GM18951 (cell line): ENCODE results near the gene NENF.
"Not testable (repeated sequence)": the region's sequence is repeated elsewhere in the genome, so short reads cannot be mapped to it uniquely, and the experiment has no call there.

Experiments
- POLR2A ChIP-seq: IDR thresholded peaks from 4 replicates; pipeline ENCODE4 v1.6.1; 2011; ENCODE audit warnings: mild to moderate bottlenecking; ENCODE audit not compliant: insufficient read length, insufficient read depth; ENCODE audit errors: extremely low read depth
- in situ Hi-C: fragments of 300-500 bp; cut with MboI; formaldehyde crosslinking; loops from one replicate; pipeline ENCODE4 v1.12.0; 2022; ENCODE audit warnings: low sequenced_read_pairs, mixed read lengths, inconsistent platforms; ENCODE audit not compliant: unreplicated experiment

Gene NENF

GRCh38 chr1:212471891-212472675 is 39.4 kb downstream of the NENF start:
- TF ChIP-seq POLR2A = no peak

GRCh38 chr1:212473729-212474128 is 41.0 kb downstream of the NENF start:
- in situ Hi-C loops = loop anchor here (10.0 to 25.0 kb wide), 2 partner anchors 311 to 514 kb away; no protein-coding TSS in a partner anchor
- TF ChIP-seq POLR2A = no peak

More at GRCh38 chr1:212471891-212472675, 39.4 kb downstream of the NENF start:
- in situ Hi-C loops = loop anchor here (10.0 to 25.0 kb wide), 2 partner anchors 313 to 515 kb away; no protein-coding TSS in a partner anchor

- in situ Hi-C loops = loop anchor here (10.0 kb wide), 1 partner anchor 310 kb away; no protein-coding TSS in a partner anchor
- TF ChIP-seq POLR2A = no peak
These were observed 42.4 kb downstream of the NENF start for GRCh38 chr1:212475151-212475550.

GRCh38 chr1:212475831-212476230 is 43.1 kb downstream of the NENF start:
- in situ Hi-C loops = loop anchor here (10.0 kb wide), 1 partner anchor 309 kb away; no protein-coding TSS in a partner anchor

GRCh38 chr1:212477014-212477679 is 44.4 kb downstream of the NENF start:
- in situ Hi-C loops = loop anchor here (10.0 kb wide), 1 partner anchor 308 kb away; no protein-coding TSS in a partner anchor
- TF ChIP-seq POLR2A = no peak

GRCh38 chr1:212477680-212478466 is 45.2 kb downstream of the NENF start:
- no peak for TF ChIP-seq POLR2A
- in situ Hi-C loops = loop anchor here (10.0 kb wide), 1 partner anchor 307 kb away; no protein-coding TSS in a partner anchor

- TF ChIP-seq POLR2A = no peak
- in situ Hi-C loops = loop anchor here (10.0 kb wide), 1 partner anchor 306 kb away; no protein-coding TSS in a partner anchor
These were observed 45.8 kb downstream of the NENF start for GRCh38 chr1:212478467-212479025.

GRCh38 chr1:212479188-212479587 is 46.5 kb downstream of the NENF start:
- in situ Hi-C loops = loop anchor here (10.0 kb wide), 1 partner anchor 306 kb away; no protein-coding TSS in a partner anchor
- TF ChIP-seq POLR2A = no peak

- in situ Hi-C loops = not testable (repeated sequence)
These were observed 48.2 kb downstream of the NENF start for GRCh38 chr1:212480711-212481437.

GRCh38 chr1:212481438-212481767 is 48.7 kb downstream of the NENF start:
- TF ChIP-seq POLR2A = no peak

GRCh38 chr1:212482006-212482636 is 49.4 kb downstream of the NENF start:
- in situ Hi-C loops = no loop called here
- no peak for TF ChIP-seq POLR2A

More at GRCh38 chr1:212481438-212481767, 48.7 kb downstream of the NENF start:
- in situ Hi-C loops = no loop called here
